Activated gamma-delta T cell treated with Interleukin-2 at 50 U/mL for 16 hours (primary cell): Measurements from ENCODE around the gene CDH26.

ENCODE experiments used
- DNase-seq: peaks from one replicate; pipeline ENCODE4 v3.0.0-alpha.2; 2020

CDH26 gene

GRCh38 chr20:59958123-59958522 is at the start of gene CDH26:
CDH26 (plus strand) TSS chr20:59958423; CDS start chr20:59958727, 304 bp downstream.
- no peak for DNase-seq

GRCh38 chr20:59908855-59909254 is 49.4 kb upstream of the CDH26 start:
- no peak for DNase-seq

GRCh38 chr20:59911041-59911440 is 47.2 kb upstream of the CDH26 start:
- DNase-seq = no peak

- DNase-seq = no peak
Observed at GRCh38 chr20:59912609-59913008, 45.6 kb upstream of the CDH26 start.

- DNase-seq = no peak
Observed at GRCh38 chr20:59920944-59921343, 37.3 kb upstream of the CDH26 start.

GRCh38 chr20:59923514-59923913 is 34.7 kb upstream of the CDH26 start:
- DNase-seq = no peak

- no peak for DNase-seq
Observed at GRCh38 chr20:59925359-59925758, 32.9 kb upstream of the CDH26 start.

- DNase-seq = no peak
Observed at GRCh38 chr20:59925899-59926298, 32.3 kb upstream of the CDH26 start.

GRCh38 chr20:59931511-59932312 is 26.5 kb upstream of the CDH26 start:
- no peak for DNase-seq

GRCh38 chr20:59932616-59933295 is 25.5 kb upstream of the CDH26 start:
- DNase-seq = no peak

- peak; percentile 61 for DNase-seq
Observed at GRCh38 chr20:59933296-59933848, 24.9 kb upstream of the CDH26 start, which contains the start of gene SYCP2. SYCP2 (minus strand) TSS chr20:59933637; CDS start chr20:59922413, 11,224 bp downstream.

- DNase-seq = peak; percentile 77
Observed at GRCh38 chr20:59933849-59934585, 24.2 kb upstream of the CDH26 start.

GRCh38 chr20:59935457-59936185 is 22.6 kb upstream of the CDH26 start:
- DNase-seq = no peak

GRCh38 chr20:59936409-59936808 is 21.8 kb upstream of the CDH26 start:
- DNase-seq = no peak

GRCh38 chr20:59937150-59937549 is 21.1 kb upstream of the CDH26 start:
- DNase-seq = no peak

- DNase-seq = no peak
Observed at GRCh38 chr20:59938221-59938620, 20.0 kb upstream of the CDH26 start.

GRCh38 chr20:59938696-59939051 is 19.5 kb upstream of the CDH26 start:
- DNase-seq = no peak

GRCh38 chr20:59939052-59939878 is 19.0 kb upstream of the CDH26 start:
- DNase-seq = peak; percentile 7

- DNase-seq = peak; percentile 6
Observed at GRCh38 chr20:59939879-59940128, 18.4 kb upstream of the CDH26 start.

- peak; percentile 83 for DNase-seq
Observed at GRCh38 chr20:59940129-59940955, 17.9 kb upstream of the CDH26 start, which contains the start of the genes FAM217B and PPP1R3D. FAM217B (plus strand) TSS chr20:59940389; CDS start chr20:59943944, 3,555 bp downstream. PPP1R3D (minus strand) TSS chr20:59940305; CDS start chr20:59939931, 374 bp downstream.

GRCh38 chr20:59940956-59941294 is 17.3 kb upstream of the CDH26 start:
- DNase-seq = no peak
